Fibroblast of upper back skin (primary cell): ENCODE results near the gene SCYL3.
"Not testable (repeated sequence)": the region's sequence is repeated elsewhere in the genome, so short reads cannot be mapped to it uniquely, and the experiment has no call there.

Source experiments
- DNase-seq: peaks from one replicate; pipeline ENCODE4 v3.0.0-alpha.2; 2013

Gene SCYL3

GRCh38 chr1:169867012-169867675 lies 26.6 kb downstream of the SCYL3 start:
- DNase-seq: peak; percentile 56

DNA sequence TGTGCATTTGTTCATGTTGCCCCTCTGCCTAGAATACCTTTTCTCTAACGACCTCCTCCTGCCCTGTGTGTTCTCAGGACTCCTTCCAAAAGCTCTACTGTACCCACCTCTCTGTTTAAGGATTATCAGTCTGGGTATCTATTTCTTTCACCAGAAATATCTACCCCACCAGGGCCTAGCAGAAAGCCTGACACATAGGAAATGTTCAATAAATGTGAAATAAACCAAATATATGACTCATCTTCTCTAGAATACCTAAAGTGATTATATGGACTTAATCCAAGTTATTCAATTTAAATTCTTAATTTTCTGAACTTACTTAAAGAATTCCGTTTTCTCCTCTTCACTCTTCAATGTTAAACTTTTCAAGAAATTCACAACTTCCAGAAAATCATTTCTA lies 27.1 kb downstream of the SCYL3 start:
- no peak for DNase-seq

- not testable (repeated sequence) for DNase-seq
Observed at GRCh38 chr1:169864531-169864930, 29.2 kb downstream of the SCYL3 start.

DNA sequence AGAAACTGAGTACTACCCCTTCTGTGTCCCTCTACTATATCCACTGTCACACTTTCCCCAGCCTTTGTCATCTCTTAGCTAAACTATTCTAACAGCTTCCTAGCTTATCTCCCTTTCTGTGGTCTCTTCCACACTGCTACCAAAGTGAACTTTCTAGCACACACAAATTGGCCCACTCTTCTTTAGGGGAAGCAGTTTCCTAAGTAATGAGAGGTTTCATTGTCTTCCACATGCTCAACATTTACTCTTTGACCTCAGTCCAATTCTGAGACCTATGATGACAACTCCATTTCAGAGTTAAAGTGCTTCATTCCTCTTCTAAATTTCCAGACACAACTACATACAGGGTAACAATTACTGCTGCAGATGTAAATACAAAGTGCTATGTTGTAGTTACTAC lies 32.9 kb downstream of the SCYL3 start:
- DNase-seq: no peak

- DNase-seq: no peak
Observed at GRCh38 chr1:169860187-169860586, 33.5 kb downstream of the SCYL3 start.

DNA sequence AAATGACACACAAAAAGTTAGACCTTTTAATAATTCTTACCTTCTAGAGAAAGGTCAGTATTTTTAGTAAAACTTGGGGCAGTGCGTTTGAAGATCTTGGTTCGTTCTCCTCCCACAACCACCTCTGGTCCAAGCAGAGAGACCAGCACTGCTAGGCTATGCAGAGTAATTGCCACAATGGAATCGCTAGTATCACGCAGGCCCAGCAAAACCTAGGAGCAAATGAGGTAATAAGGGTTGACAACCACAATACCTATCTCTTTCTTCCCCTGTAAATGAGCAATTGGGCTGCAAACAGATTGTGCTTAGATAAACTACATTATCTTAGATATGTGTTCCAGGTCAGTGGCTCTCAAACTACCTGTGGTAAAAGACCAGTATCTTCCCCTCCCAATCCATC lies 34.7 kb downstream of the SCYL3 start:
- DNase-seq: no peak

- DNase-seq: peak; percentile 2
Observed at GRCh38 chr1:169858467-169858866, 35.2 kb downstream of the SCYL3 start.

DNA sequence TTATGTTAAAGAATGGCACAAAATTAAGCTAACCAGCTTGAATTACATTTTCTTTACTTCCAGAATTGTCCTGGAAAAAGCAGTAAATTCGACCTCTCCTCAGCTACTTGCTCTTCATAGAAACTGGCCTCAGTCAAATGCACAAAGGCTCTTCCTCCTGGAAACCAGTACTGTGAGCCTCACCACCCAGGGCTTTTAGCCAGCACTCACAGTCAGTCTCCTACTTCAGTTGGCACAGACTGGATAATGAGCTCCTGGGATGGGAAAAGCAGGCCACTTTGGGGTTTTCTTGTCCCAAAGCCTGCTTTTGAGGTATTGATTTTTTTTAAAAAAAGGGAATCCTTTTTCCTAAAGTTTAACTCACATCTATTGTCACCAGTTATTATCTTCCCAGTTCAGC lies 40.4 kb downstream of the SCYL3 start:
- no peak for DNase-seq

- no peak for DNase-seq
Observed at GRCh38 chr1:169849346-169850022, 44.2 kb downstream of the SCYL3 start.

- no peak for DNase-seq
Observed at GRCh38 chr1:169848456-169848855, 45.2 kb downstream of the SCYL3 start.

DNA sequence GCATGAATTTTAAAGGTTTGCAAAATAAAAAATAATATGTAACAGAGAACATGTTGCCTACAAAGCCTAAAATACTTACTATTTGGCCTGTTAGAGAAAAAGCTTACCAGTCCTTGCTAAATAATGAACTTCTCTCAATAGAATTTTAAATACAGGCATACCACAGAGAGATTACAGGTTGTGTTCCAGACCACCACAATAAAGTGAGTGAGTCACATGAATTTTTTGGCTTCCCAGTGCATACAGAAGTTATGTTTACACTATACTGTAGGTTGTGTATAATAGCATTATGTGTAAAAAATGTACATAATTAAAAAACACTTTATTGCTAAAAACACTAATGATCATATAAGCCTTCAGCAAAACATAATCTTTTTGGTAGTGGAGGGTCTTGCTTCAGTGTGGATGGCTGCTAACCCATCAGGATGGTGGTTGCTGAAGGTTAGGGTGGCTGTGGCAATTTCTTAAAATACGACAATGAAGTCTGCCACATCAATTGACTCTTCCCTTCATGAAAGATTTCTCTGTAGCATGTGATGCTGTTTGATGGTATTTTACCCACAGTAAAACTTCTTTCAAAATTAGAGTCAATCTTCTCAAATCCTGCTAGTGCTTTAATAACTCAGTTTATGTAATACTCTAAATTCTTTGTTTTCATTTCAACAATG lies 48.6 kb downstream of the SCYL3 start:
- DNase-seq: no peak

DNA sequence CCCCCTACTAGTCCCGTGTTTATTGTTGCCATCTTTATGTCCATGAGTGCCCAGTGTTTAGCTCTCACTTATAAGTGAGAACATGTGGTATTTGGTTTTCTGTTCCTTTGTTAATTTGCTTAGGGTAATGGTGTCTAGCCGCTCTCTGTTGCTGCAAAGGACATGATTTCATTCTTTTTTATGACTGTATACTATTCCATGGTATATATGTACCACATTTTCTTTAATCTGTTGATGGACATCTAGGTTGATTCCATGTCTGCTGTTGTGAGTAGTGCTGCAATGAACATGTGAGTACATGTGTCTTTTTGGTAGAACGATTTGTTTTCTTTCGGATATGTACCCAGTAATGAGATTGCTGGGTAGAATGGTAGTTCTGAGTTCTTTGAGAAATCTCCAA lies 54.8 kb downstream of the SCYL3 start:
- DNase-seq: no peak

DNA sequence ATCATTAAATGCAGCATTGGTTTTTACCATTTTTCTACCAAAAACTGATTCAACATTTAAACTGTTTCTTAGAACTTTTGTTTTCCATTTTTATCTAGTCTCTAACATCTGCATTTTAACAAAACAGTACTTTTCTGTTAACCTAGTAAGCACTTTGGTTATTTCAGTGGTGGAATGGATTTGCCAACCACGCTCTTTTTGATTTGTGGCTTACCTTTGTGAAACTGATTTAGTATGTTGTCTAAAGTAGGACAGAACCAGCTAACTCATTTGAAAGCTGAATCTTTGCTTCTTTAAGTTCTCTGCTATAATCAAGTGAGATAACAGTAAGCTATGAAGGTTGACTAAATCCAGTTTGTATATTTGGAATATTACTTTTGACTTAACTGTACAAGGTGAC lies 57.5 kb downstream of the SCYL3 start:
- no peak for DNase-seq

- DNase-seq: no peak
Observed at GRCh38 chr1:169835647-169836046, 58.0 kb downstream of the SCYL3 start.

DNA sequence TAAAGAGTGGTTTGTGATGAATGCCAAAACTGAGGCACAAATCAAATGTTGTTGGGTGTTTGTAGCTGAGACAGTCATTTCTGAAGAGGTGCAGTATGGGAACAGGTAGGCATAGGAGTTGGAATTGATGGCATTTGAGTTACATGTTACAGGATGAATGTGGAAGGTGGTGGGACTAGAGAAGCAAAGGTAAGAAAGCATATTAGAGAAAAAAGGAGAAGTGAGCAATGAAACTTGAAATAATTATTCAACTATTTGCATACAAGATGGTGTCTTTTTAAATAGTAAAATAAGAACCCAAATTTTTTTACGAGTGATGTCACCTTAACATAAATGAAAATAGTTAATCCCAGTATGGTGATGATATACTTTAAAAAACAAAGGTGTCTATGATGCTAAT lies 58.8 kb downstream of the SCYL3 start:
- DNase-seq: no peak

DNA sequence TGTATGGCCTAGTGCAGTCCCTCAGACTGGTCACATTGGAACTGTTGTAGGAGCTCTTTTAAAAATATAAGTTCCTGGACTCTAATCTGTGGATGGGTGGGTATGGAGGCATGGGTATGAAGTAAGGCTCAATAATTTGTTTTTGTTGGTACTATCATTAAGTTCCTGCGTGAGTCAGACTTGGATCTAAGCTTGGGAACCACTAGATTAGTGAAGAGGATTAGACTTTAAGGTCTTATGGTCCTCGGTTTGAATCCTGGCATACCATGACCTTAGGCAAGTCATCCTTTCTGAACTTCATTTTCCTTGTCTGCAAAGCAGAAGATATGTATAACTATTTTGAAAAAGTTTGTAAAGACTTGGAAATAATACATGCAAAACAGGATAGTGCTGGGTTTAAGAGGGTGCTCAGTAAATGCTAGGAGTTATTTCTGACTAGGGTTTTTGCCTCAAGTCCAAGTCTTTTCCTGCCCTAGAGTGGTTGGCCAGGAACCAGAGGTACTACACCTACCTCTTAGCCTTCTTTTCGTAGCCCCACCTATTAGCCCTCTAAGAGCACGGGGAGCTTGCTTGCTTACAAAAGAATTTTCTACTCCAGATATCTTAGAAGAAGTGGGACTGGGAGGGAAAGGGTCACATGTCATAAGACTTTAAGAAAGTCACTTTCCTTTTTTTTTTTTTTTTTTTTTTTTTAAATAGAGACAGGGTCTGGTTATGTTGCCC lies 60.4 kb downstream of the SCYL3 start:
- no peak for DNase-seq

- DNase-seq: no peak
Observed at GRCh38 chr1:169829671-169830070, 64.0 kb downstream of the SCYL3 start.

GRCh38 chr1:169824153-169824552 lies 69.5 kb downstream of the SCYL3 start:
- DNase-seq: no peak

DNA sequence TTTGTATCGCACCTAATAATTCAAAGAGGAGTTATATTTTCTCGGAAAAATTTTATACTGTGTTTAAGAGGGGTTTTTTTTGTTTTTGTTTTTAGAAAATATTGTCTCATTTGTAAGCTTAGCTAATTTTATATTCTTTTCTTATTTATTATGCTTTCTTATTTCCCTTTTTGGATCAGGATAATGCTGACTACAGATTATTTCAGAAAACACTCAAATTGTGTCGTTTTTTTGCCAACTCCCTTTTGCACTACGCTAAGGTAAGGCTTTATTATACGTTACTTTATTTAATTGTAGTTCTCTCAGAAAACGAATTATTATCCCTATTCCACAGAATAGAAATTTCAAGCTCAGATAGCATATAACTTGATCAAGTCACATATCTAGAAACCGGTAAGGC lies 72.2 kb downstream of the SCYL3 start:
- no peak for DNase-seq

- DNase-seq: no peak
Observed at GRCh38 chr1:169816617-169817016, 77.1 kb downstream of the SCYL3 start.

GRCh38 chr1:169814265-169814664 lies 79.4 kb downstream of the SCYL3 start:
- DNase-seq: no peak

GRCh38 chr1:169812131-169812530 lies 81.6 kb downstream of the SCYL3 start:
- no peak for DNase-seq

DNA sequence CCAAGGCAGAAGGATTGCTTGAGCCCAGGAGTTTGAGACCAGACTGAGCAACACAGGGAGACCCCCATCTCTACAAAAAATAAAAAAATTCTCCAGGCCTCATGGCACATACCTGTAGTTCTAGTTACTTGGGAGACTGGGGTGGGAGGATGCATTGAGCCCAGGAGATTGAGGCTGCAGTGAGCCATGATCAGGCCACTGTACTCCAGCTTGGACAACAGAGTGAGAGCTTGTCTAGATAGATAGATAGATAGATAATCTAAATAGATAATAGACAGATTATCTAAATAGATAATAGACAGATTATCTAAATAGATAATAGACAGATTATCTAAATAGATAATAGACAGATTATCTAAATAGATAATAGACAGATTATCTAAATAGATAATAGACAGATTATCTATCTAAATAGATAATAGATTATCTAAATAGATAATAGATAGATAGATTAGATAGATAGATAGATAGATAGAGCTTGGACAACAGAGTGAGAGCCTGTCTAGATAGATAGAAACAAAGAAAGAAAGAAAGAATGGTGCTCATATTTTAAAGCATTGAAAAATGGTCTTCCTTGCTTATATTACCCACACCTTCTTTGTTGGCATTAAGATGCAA lies 82.2 kb downstream of the SCYL3 start:
- DNase-seq: not testable (repeated sequence)
